ENCODE results near the gene FAM98A. TPM values are rescaled to one million over a fixed set of nuclear protein-coding genes. Genes with fewer than 3 reads are reported as not detected.

The FAM98A gene
- total RNA-seq, 4 donors from 2014 or later: 17.3 to 31.5 (median 26.2) TPM

DNA sequence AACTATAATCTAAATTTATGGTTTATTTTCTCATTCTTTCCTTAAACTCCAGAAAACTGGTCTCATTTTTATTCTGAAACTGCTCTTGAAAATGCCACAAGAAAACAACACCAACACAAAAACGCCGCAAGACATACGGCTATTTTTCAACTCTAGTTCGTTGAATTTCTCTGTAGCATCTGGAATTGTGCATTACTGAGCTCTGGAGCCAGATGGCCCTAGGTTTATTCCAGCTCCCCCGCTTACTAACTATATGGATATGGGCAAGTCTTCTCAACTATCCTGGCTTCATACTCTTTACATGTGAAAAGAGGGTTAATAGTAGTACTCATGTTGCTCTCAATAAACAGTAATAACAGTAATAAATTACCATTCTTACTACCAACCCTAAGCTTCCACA lies 19.9 kb downstream of the FAM98A start:
- 83 to 93% methylated on average over 5 of the region's 5 CpGs for WGBS, 2 donors

DNA sequence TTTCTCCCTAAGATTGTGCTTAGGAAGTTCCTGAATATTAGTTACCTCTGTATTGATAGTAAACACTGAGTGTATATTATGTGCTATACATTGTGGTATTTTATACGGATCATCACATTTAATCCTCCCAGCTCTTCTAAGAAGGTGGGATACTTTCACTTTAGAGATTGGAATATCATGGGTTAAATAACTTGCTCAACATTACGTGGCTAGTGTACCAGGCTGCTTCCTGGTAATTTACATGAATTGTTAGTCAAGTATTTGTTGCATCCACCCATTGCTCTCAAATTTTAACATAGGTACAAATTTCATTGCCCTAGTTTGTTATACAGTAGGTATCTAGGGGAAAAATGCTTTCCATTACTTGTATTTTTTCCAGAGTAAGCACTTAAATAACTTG lies 21.4 kb downstream of the FAM98A start:
- H3K4me3 ChIP-seq: no peak overlapping the region
- intact Hi-C loops (cut with DNase I): no loop called here
- H3K27me3 ChIP-seq: no peaks in the 10 kb centered on the region
- H3K4me1 ChIP-seq: no peaks in the 10 kb centered on the region
- no peak for DNase-seq
- 48 to 49% methylated on average over 2 of the region's 2 CpGs for WGBS, 2 donors
- TF ChIP-seq POLR2A (IDR thresholded peaks at IDR 0.05) (no peak), CTCF (IDR thresholded peaks at IDR 0.05) (no peak)
- no peaks in the 10 kb centered on the region for H3K36me3 ChIP-seq
- no peaks in the 10 kb centered on the region for H3K9me3 ChIP-seq
- H3K27ac ChIP-seq: no peak overlapping the region

More for the DNA sequence above, 19.9 kb downstream of the FAM98A start:
- no peak overlapping the region for H3K27ac ChIP-seq
- H3K36me3 ChIP-seq: peaks cover 0 to 8% (median 2%) of the 10 kb centered on the region in 3 donors
- no peaks in the 10 kb centered on the region for H3K9me3 ChIP-seq
- H3K27me3 ChIP-seq: no peaks in the 10 kb centered on the region
- H3K4me1 ChIP-seq: peaks cover 0 to 5% (median 0%) of the 10 kb centered on the region in 3 donors
- TF ChIP-seq CTCF (IDR thresholded peaks at IDR 0.05) (no peak), POLR2A (IDR thresholded peaks at IDR 0.05) (no peak)
- DNase-seq: no peak
- intact Hi-C loops (cut with DNase I): no loop called here
- H3K4me3 ChIP-seq: no peak overlapping the region

- DNase-seq: no peak
- intact Hi-C loops (cut with DNase I): no loop called here
- Histone ChIP-seq H3K9me3 (no peaks in the 10 kb centered on the region), H3K36me3 (no peaks in the 10 kb centered on the region), H3K27me3 (no peaks in the 10 kb centered on the region), H3K4me3 (no peak overlapping the region), H3K27ac (no peak overlapping the region), H3K4me1 (no peaks in the 10 kb centered on the region)
- TF ChIP-seq POLR2A (IDR thresholded peaks at IDR 0.05): no peak
- no peak for TF ChIP-seq CTCF (IDR thresholded peaks at IDR 0.05)
- WGBS, 2 donors: 90 to 92% methylated on average over 7 to 8 of the region's 8 CpGs
Observed at GRCh38 chr2:33577084-33577483, 22.0 kb downstream of the FAM98A start.

- H3K36me3 ChIP-seq: no peaks in the 10 kb centered on the region
- TF ChIP-seq CTCF (IDR thresholded peaks at IDR 0.05): no peak
- no peak for TF ChIP-seq POLR2A (IDR thresholded peaks at IDR 0.05)
- intact Hi-C loops (cut with DNase I): no loop called here
Observed at GRCh38 chr2:33573657-33574056, 25.4 kb downstream of the FAM98A start.

DNA sequence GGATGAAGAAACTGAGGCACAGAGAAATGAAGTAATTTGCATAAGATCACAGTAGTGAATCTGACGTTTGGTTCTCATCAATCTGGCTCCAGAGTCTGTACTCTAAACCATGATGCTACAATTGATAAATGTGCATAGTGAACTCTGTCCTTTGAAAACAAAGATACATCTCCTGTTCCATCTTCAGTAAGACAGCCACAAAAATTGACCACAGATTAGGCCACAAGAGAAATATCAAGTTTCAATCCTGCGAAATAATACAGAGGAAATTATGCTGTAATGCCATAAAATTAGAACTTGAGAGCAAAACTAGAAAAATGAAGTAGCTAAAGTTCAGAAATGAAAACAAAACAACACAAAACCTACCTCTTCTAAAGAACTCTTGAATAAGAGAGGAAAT lies 28.4 kb downstream of the FAM98A start:
- WGBS, 2 donors: 73 to 79% methylated on average over 2 of the region's 2 CpGs
- intact Hi-C loops (cut with DNase I): no loop called here
- Histone ChIP-seq H3K36me3 (no peaks in the 10 kb centered on the region), H3K27ac (no peak overlapping the region), H3K9me3 (no peaks in the 10 kb centered on the region), H3K4me1 (no peaks in the 10 kb centered on the region), H3K4me3 (no peak overlapping the region), H3K27me3 (no peaks in the 10 kb centered on the region)
- DNase-seq: no peak
- no peak for TF ChIP-seq CTCF (IDR thresholded peaks at IDR 0.05)
- no peak for TF ChIP-seq POLR2A (IDR thresholded peaks at IDR 0.05)

More at GRCh38 chr2:33573657-33574056, 25.4 kb downstream of the FAM98A start:
- no peaks in the 10 kb centered on the region for H3K4me1 ChIP-seq
- H3K27me3 ChIP-seq: no peaks in the 10 kb centered on the region
- H3K27ac ChIP-seq: no peak overlapping the region
- no peak overlapping the region for H3K4me3 ChIP-seq
- 86 to 92% methylated on average over 6 of the region's 6 CpGs for WGBS, 2 donors
- no peaks in the 10 kb centered on the region for H3K9me3 ChIP-seq
- no peak for DNase-seq

Measured in esophagus squamous epithelium (tissue), 5 donors.